Upper lobe of right lung (tissue), 1 donor: Measurements from ENCODE around the gene GBF1. TPM values are rescaled to one million over a fixed set of nuclear protein-coding genes. Genes with fewer than 3 reads are reported as not detected.
"Not testable (repeated sequence)": the region's sequence is repeated elsewhere in the genome, so short reads cannot be mapped to it uniquely, and the experiment has no call there.

Source experiments
- ATAC-seq: fragments of 200-7000 bp; cut with Tn5 transposase; one replicate; pipeline ENCODE4 v1.9.1; 2020; ENCODE audit warnings: mild to moderate bottlenecking, moderate library complexity
- DNase-seq: peaks from one replicate; pipeline ENCODE4 v3.0.0-alpha.2; 2020
- H3K27ac ChIP-seq: fragments of 200-600 bp; one replicate; pipeline ENCODE4 v1.8.0; 2022
- H3K27me3 ChIP-seq: fragments of 200-600 bp; one replicate; pipeline ENCODE4 v1.8.0; 2022; ENCODE audit warnings: mild to moderate bottlenecking
- H3K36me3 ChIP-seq: fragments of 200-600 bp; one replicate; pipeline ENCODE4 v1.8.0; 2022
- H3K4me1 ChIP-seq: fragments of 200-600 bp; one replicate; pipeline ENCODE4 v1.8.0; 2022
- H3K4me3 ChIP-seq: fragments of 200-600 bp; one replicate; pipeline ENCODE4 v1.8.0; 2022; ENCODE audit warnings: mild to moderate bottlenecking
- H3K9me3 ChIP-seq: fragments of 200-600 bp; one replicate; pipeline ENCODE4 v1.8.0; 2022
- intact Hi-C: fragments of 100-400 bp; cut with DNase I; formaldehyde crosslinking; loops from one replicate; pipeline ENCODE4 v1.11.0; 2022
- total RNA-seq: library from RNA; stranded (reverse); fragmentation: NEBNext Ultra II Directional; extraction: Animal tissue kit (Norgen Biotek cat#: 25700); gene quantifications from one replicate; pipeline ENCODE4 v1.2.1, GENCODE V29; 2021
- TF ChIP-seq, protein P1 (sequence below): fragments of 200-600 bp; IDR thresholded peaks from one replicate; pipeline ENCODE4 v1.8.0; 2022; ENCODE audit warnings: antibody characterized with exemption
- donor health status: DM: no; HTN: yes; CAD: no; lungs with severe emphysema.

The GBF1 gene
- total RNA-seq, 1 donor from 2014 or later = 38.5 TPM

DNA sequence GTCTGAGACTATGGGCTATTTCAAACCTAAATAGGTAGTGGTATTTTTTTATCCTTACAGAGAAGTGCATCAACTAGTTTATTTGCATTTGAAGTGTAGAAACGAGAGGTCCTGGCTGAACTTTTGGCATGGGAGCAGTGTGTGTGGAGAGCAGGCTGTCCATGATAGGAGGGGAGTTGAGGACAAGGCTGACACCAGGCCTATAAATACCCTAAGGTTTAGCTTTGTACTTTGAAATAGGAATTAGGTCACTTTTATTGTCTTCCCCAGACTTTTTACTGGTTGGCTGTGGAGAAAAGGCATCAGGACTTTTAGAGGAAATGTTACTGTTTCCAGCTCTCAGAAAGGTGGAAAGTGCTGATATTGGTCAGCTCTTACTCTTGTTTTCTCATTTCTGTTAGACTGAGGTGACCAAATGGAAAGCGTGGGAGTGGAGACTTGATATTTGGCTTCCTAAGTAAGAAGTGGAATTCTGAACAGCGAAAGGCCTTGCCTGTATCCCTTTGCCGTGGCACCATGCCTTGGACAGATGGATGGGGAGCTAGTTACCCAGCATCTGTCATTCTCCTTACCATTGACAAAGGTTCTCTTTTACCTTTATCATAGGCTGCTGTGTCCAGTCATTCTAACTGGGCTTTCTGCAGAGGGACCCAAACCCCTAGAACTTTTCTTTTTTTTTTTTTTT, 46.0 kb downstream of the GBF1 start:
- DNase-seq = no peak
- no peaks in the 10 kb centered on the region for H3K27me3 ChIP-seq
- peaks cover 3% of the 10 kb centered on the region for H3K4me1 ChIP-seq
- peaks cover 4% of the 10 kb centered on the region for H3K36me3 ChIP-seq
- TF ChIP-seq, protein P1, sequence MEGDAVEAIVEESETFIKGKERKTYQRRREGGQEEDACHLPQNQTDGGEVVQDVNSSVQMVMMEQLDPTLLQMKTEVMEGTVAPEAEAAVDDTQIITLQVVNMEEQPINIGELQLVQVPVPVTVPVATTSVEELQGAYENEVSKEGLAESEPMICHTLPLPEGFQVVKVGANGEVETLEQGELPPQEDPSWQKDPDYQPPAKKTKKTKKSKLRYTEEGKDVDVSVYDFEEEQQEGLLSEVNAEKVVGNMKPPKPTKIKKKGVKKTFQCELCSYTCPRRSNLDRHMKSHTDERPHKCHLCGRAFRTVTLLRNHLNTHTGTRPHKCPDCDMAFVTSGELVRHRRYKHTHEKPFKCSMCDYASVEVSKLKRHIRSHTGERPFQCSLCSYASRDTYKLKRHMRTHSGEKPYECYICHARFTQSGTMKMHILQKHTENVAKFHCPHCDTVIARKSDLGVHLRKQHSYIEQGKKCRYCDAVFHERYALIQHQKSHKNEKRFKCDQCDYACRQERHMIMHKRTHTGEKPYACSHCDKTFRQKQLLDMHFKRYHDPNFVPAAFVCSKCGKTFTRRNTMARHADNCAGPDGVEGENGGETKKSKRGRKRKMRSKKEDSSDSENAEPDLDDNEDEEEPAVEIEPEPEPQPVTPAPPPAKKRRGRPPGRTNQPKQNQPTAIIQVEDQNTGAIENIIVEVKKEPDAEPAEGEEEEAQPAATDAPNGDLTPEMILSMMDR = no peak
- H3K4me3 ChIP-seq = no peak overlapping the region
- intact Hi-C loops = no loop called here
- ATAC-seq = no peak
- no peak overlapping the region for H3K27ac ChIP-seq
- H3K9me3 ChIP-seq = no peaks in the 10 kb centered on the region

DNA sequence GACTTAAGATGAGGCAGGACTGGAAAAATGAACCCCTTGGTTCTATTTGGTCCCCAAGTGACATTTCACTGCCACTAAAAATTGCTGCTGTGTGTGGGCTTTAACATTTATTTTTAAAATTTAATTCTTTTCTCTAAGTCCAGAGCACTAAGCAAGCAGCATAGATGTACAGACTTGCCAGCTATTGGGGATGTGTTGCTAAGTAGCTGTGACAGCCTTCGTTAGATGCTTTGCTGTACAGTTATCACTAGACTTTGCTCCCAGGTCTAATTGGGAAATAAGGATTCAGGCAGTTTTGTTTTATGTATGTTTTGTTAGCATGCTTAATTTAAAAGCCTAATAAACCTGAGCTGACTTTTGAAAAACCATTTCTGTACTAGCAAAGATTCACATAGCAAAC, 51.8 kb downstream of the GBF1 start:
- DNase-seq = no peak
- H3K9me3 ChIP-seq = no peaks in the 10 kb centered on the region
- intact Hi-C loops = no loop called here

DNA sequence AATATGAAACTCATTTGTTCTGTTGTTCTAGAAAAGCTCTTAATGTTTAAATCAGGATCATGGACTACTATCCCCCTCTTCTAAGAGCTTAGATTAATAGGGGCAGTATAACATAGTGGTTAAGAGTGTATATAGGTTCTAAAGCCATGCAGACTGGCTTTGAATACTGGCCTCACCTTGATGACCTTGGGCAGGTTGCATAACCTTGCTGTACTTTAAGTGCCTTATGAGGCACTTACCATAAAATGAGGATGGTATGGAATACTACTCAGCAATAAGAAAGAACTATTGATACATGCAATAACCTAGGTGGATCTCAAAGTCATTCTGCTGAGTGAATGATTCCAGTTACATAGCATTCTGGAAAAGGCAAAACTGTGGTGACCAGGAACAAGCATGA, 53.6 kb downstream of the GBF1 start:
- TF ChIP-seq, protein P1 = no peak

More for the DNA sequence above, 51.8 kb downstream of the GBF1 start:
- peaks cover 15% of the 10 kb centered on the region for H3K4me1 ChIP-seq
- H3K27ac ChIP-seq = no peak overlapping the region
- no peak overlapping the region for H3K4me3 ChIP-seq
- TF ChIP-seq, protein P1 = no peak
- peaks cover 4% of the 10 kb centered on the region for H3K36me3 ChIP-seq
- no peak for ATAC-seq
- H3K27me3 ChIP-seq = no peaks in the 10 kb centered on the region

DNA sequence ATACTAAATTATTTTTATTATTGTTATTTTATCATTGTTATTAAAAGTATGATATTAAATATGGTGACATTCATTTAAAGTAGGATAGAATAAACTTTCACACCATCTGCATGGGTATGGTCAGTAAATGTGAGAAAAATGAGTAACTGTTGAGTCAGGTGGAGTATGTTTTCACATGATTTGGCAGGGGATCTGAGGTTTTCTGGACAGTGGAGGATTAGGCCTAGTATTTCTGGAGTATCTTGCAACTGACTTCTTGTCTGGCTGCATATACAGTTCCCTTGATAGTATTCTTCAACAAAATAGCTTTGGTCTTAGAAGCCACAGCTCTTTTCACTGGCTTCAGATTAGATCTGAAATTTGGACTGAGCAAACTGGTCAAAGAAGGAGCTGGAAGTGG, 54.5 kb downstream of the GBF1 start:
- DNase-seq (no peak), ATAC-seq (no peak)
- no peaks in the 10 kb centered on the region for H3K27me3 ChIP-seq
- peak overlapping the region; percentile 42 for H3K27ac ChIP-seq
- H3K9me3 ChIP-seq = no peaks in the 10 kb centered on the region
- peaks cover 12% of the 10 kb centered on the region for H3K4me1 ChIP-seq
- TF ChIP-seq, protein P1 = no peak
- intact Hi-C loops = no loop called here
- no peaks in the 10 kb centered on the region for H3K36me3 ChIP-seq
- H3K4me3 ChIP-seq = no peak overlapping the region

More for the DNA sequence above, 53.6 kb downstream of the GBF1 start:
- H3K9me3 ChIP-seq = no peaks in the 10 kb centered on the region
- no peaks in the 10 kb centered on the region for H3K27me3 ChIP-seq
- no peak overlapping the region for H3K4me3 ChIP-seq
- no peak overlapping the region for H3K27ac ChIP-seq
- peaks cover 4% of the 10 kb centered on the region for H3K36me3 ChIP-seq
- H3K4me1 ChIP-seq = peaks cover 12% of the 10 kb centered on the region
- DNase-seq (no peak), ATAC-seq (no peak)
- intact Hi-C loops = no loop called here

DNA sequence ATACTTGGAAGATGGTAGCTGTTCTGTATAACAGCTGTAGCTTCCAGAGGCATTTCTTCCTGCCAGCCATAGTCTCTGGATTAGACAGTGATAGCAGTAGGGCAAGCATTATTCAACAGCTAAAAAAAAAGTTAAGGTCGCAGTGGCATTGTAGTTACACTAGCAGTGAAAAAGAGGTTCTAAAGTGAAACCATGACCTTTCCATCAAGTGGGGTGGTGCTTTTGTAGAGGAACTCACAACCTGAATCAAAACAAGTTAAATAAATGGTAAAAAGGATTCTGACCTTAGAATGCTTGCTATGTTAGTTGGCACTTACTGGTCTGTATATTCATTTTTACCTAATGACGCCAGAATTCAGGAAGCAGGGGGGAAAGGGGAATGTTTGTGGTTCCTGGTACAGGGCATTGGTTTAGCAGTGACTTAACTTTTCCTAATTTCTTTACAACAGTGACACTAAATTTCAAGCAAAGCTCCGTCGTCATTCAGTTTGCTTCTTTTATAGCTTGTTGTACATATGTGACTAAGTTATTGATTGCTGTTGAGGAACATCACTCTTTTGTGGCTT, 55.0 kb downstream of the GBF1 start:
- Histone ChIP-seq H3K4me1 (peaks cover 12% of the 10 kb centered on the region), H3K4me3 (no peak overlapping the region), H3K9me3 (no peaks in the 10 kb centered on the region), H3K36me3 (no peaks in the 10 kb centered on the region), H3K27ac (peak overlapping the region; percentile 42), H3K27me3 (no peaks in the 10 kb centered on the region)
- ATAC-seq (no peak), DNase-seq (no peak)
- TF ChIP-seq, protein P1 = no peak
- intact Hi-C loops = no loop called here

DNA sequence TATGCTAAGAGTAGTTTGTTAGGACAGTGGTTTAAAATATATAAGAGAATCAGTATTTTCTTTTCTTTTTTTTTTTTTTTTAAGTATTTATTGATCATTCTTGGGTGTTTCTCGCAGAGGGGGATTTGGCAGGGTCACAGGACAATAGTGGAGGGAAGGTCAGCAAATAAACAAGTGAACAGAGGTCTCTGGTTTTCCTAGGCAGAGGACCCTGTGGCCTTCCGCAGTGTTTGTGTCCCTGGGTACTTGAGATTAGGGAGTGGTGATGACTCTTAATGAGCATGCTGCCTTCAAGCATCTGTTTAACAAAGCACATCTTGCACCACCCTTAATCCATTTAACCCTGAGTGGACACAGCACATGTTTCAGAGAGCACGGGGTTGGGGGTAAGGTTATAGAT, 55.6 kb downstream of the GBF1 start:
- H3K27ac ChIP-seq = peak overlapping the region; percentile 42
- ATAC-seq, DNase-seq, H3K4me3 ChIP-seq, H3K27me3 ChIP-seq, H3K36me3 ChIP-seq, H3K9me3 ChIP-seq, intact Hi-C loops: not testable (repeated sequence)
- H3K4me1 ChIP-seq = peaks cover 12% of the 10 kb centered on the region

DNA sequence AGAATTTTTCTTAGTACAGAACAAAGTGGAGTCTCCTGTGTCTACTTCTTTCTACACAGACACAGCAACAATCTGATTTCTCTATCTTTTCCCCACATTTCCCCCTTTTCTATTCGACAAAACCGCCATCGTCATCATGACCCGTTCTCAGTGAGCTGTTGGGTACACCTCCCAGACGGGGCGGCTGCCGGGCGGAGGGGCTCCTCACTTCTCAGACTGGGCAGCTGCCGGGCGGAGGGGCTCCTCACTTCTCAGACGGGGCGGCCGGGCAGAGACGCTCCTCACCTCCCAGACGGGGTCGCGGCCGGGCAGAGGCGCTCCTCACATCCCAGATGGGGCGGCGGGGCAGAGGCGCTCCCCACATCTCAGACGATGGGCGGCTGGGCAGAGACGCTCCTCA, 56.0 kb downstream of the GBF1 start:
- intact Hi-C loops, H3K27ac ChIP-seq, DNase-seq, H3K27me3 ChIP-seq, H3K36me3 ChIP-seq, H3K4me3 ChIP-seq, ATAC-seq, H3K9me3 ChIP-seq: not testable (repeated sequence)
- peaks cover 12% of the 10 kb centered on the region for H3K4me1 ChIP-seq
